ENCODE results near the gene PDE4D.

GRCh38 chr5:59149827-59150226, 743.7 kb downstream of the PDE4D start:
- TF ChIP-seq EZH2 (IDR thresholded peaks at IDR 0.05; ENCODE audit: borderline replicate concordance, control insufficient read depth, low read depth, low read length) (no peak), SRF (IDR thresholded peaks at IDR 0.05; ENCODE audit: low read depth in 2 of 2, low read length in 2 of 2) (no peak), EED (IDR thresholded peaks at IDR 0.05; ENCODE audit: low read depth) (no peak), CTCF (IDR thresholded peaks at IDR 0.05 in 2 of 3, conservative IDR thresholded peaks at IDR 0.05 in 1 of 3; ENCODE audit: control insufficient read depth in 2 of 3, extremely low read depth in 1 of 3, insufficient read depth in 1 of 3, low read depth in 3 of 3, low read length in 3 of 3) (no peak)

Data from GM12878 (cell line).